Measurements from ENCODE around the gene CUX1. TPM values are rescaled to one million over a fixed set of nuclear protein-coding genes. Genes with fewer than 3 reads are reported as not detected.

CUX1 gene
- total RNA-seq, 4 donors from 2014 or later = 42.8 to 59.0 (median 47.4) TPM

DNA sequence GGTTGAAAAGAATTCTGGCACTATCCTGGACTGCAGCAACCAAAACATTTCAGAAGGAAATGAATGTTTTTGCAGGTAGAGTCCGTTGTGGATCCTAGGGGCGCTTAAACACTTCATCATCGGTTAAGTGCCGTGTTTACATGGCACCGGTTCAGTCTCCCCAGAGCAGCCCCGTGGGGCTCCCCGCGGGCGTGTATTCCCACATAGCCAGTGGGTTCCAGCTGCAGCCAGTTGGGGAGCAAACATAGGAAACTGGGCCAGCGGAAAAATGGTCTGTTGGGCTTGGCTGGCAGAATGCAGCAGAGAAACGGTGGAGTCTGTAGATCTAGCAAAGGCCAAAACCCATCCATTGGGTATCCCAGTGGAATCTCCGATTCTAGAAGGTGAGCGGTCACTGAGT lies 356.2 kb downstream of the CUX1 start:
- TF ChIP-seq, protein P1, sequence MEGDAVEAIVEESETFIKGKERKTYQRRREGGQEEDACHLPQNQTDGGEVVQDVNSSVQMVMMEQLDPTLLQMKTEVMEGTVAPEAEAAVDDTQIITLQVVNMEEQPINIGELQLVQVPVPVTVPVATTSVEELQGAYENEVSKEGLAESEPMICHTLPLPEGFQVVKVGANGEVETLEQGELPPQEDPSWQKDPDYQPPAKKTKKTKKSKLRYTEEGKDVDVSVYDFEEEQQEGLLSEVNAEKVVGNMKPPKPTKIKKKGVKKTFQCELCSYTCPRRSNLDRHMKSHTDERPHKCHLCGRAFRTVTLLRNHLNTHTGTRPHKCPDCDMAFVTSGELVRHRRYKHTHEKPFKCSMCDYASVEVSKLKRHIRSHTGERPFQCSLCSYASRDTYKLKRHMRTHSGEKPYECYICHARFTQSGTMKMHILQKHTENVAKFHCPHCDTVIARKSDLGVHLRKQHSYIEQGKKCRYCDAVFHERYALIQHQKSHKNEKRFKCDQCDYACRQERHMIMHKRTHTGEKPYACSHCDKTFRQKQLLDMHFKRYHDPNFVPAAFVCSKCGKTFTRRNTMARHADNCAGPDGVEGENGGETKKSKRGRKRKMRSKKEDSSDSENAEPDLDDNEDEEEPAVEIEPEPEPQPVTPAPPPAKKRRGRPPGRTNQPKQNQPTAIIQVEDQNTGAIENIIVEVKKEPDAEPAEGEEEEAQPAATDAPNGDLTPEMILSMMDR (IDR thresholded peaks at IDR 0.05; ENCODE audit: low read depth) = no peak

DNA sequence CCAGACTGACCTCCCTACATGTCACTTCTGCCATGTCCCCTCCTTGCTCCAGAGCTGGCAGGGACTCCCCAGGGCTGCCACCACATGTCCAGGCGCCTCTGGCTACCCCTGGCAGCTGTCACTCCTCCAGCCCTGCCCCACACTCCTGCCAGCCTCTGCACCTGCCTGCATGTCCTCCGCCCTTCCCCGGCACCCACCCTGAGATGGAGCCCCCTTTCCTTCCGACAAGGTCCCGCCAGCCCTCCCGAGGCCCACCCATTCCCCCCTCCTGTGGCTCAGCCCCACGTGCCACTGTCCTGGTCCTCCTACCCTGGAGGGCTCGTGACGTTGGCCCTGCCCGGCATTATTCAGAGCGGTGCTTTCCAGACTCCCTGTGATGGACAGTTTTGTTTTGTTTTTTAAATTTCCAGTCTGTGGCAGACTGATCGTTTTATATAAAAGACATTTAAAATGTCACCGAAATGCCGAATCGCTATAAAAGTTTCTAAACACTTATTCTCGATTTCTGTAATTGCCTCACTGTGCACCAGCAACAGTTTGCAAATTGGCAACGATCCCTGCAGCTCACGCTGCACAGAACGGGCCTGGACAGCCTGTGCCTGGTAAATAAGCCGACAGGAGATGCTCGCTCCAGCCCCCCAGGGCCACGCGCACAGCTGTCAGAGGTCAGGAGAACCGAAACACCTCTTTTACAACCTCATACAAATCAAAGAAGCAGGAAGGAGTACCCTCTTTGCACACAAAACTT lies 358.2 kb downstream of the CUX1 start:
- TF ChIP-seq, protein P1 (IDR thresholded peaks at IDR 0.05; ENCODE audit: low read depth) = no peak

DNA sequence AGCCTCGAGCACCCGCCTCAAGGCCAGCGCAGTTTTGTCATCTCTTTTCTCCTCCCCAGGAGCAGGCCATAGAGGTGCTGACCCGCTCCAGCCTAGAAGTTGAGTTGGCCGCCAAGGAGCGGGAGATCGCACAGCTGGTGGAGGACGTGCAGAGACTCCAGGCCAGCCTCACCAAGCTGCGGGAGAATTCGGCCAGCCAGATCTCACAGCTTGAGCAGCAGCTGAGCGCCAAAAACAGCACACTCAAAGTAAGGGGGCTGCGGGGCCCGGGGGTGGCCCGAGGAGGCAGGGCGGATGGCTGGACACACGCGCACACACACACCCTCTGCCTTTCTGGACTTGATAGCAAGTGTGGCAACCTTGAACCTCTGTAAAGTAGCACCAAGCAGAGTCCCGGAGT lies 361.0 kb downstream of the CUX1 start:
- TF ChIP-seq, protein P1 (IDR thresholded peaks at IDR 0.05; ENCODE audit: low read depth) = no peak

DNA sequence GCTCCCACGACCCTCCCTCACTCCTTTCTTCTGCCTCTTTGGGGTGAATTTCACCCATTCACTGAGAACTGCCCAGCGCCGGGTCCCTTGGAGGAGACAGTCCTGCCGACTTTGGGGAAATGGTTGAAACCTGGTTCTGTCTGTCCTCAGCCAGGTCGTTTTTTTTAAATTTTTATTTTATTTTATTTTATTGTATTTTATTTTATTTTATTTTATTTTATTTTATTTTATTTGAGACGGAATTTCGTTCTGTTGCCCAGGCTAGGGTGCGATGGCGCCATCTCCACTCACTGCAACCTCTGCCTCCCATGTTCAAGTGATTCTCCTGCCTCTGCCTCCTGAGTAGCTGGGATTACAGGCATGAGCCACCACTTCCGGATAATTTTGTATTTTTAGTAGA lies 363.3 kb downstream of the CUX1 start:
- TF ChIP-seq, protein P1 (IDR thresholded peaks at IDR 0.05; ENCODE audit: low read depth) = no peak

DNA sequence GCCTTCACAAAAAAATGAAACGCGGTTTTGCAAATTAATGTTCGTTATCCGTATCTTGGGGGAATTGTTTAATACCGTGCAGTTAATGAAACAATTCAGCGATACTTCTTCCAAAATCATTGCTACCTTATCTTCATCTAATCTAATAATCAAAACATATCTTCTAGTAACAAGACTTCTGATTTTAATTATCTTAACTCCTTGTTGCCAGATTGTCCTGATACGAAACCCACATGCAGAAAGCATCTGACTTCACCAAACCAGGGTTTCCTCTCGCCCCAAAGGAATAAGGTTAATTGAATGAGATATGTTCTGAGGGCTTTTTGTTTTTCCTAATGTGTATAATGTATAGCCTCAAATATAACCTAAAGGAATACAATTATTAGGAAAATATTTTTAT lies 364.1 kb downstream of the CUX1 start:
- TF ChIP-seq, protein P1 (IDR thresholded peaks at IDR 0.05; ENCODE audit: low read depth) = no peak

DNA sequence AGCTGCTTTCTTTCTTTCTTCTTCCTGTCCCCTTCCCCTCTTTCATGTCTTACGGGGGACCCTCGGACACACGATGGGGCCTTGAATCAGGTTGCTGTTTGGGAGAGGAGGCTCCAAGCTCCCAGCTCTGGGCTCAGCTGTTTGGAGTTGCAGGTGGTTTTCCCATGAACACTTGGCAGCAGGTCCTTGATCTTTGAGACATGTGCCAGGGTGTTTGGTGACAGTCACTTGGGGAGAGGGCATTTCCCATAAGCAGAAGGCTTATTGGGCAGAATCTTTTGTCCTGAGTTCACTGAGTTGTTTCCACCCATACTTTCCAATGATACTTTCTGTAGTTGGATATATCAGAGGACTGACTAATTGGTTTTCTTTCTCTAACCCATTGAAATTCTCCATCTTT lies 364.6 kb downstream of the CUX1 start:
- TF ChIP-seq, protein P1 (IDR thresholded peaks at IDR 0.05; ENCODE audit: low read depth) = no peak

DNA sequence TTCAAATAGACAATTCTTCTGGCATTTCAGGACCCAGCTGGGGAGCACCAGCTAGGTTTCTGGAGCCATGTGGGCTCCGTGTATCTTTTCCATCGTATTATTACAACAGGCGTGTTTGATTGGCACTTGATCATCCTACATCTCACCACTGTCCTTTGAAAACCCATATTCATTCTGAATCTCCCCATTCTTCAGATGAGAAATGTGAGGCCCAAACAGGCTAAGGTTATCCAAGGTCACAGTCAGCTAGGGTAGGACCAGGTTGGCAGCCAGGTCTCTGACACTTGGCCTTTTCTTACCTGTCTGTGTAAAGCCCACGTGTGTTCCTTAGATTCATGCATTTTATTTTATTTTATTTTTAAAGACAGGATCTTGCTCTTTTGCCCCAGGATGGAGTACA lies 366.9 kb downstream of the CUX1 start:
- TF ChIP-seq, protein P1 (IDR thresholded peaks at IDR 0.05; ENCODE audit: low read depth) = no peak

Measured in subcutaneous adipose tissue (tissue), 4 donors.